Endodermal cell (in vitro differentiated cells): ENCODE measurements around the gene TNS3. TPM values are rescaled to one million over a fixed set of nuclear protein-coding genes. Genes with fewer than 3 reads are reported as not detected.

Experiments used
- DNase-seq: peaks from one replicate; pipeline ENCODE4 v3.0.0-alpha.2; 2017
- H3K27ac ChIP-seq: 2 replicates; pipeline ENCODE4 v1.5.1; 2013; ENCODE audit warnings: mild to moderate bottlenecking, low read depth, low read length, moderate library complexity
- H3K27me3 ChIP-seq: 2 replicates; pipeline ENCODE4 v1.6.1; 2013; ENCODE audit warnings: mild to moderate bottlenecking, low read length, moderate library complexity; ENCODE audit not compliant: insufficient read depth, control insufficient read depth, poor library complexity, severe bottlenecking
- H3K36me3 ChIP-seq: 2 replicates; pipeline ENCODE4 v1.7.0; 2013; ENCODE audit warnings: mild to moderate bottlenecking, low read length, moderate library complexity; ENCODE audit not compliant: control insufficient read depth, insufficient read depth
- H3K4me1 ChIP-seq: one replicate; pipeline ENCODE4 v1.7.0; 2013; ENCODE audit warnings: low read length; ENCODE audit not compliant: control insufficient read depth, insufficient read depth
- H3K4me3 ChIP-seq: 2 replicates; pipeline ENCODE4 v1.5.1; 2013; ENCODE audit warnings: mild to moderate bottlenecking, low read length, moderate library complexity
- H3K9ac ChIP-seq: 2 replicates; pipeline ENCODE4 v1.6.1; 2013; ENCODE audit warnings: mild to moderate bottlenecking, low read length, moderate library complexity; ENCODE audit not compliant: poor library complexity, severe bottlenecking; ENCODE audit errors: extremely low read depth
- H3K9me3 ChIP-seq: 2 replicates; pipeline ENCODE4 v1.6.1; 2013; ENCODE audit warnings: mild to moderate bottlenecking, low read length, moderate library complexity; ENCODE audit not compliant: control insufficient read depth
- H3K27ac Mint-ChIP-seq: 2 replicates; pipeline ENCODE4 v1.8.0; 2020; ENCODE audit warnings: mixed read lengths
- H3K27me3 Mint-ChIP-seq: 2 replicates; pipeline ENCODE4 v1.8.0; 2021; ENCODE audit warnings: mild to moderate bottlenecking, mixed read lengths; ENCODE audit not compliant: insufficient read depth
- H3K36me3 Mint-ChIP-seq: 2 replicates; pipeline ENCODE4 v1.8.0; 2020; ENCODE audit warnings: low read depth, mixed read lengths
- H3K4me1 Mint-ChIP-seq: 2 replicates; pipeline ENCODE4 v1.8.0; 2020; ENCODE audit warnings: mixed read lengths
- H3K4me3 Mint-ChIP-seq: 2 replicates; pipeline ENCODE4 v1.8.0; 2020; ENCODE audit warnings: mild to moderate bottlenecking, moderate library complexity, mixed read lengths
- H3K9me3 Mint-ChIP-seq: 2 replicates; pipeline ENCODE4 v1.8.0; 2020; ENCODE audit warnings: mild to moderate bottlenecking, mixed read lengths
- WGBS, 2 experiments: methylation state at CpG; one replicate each; pipeline versions ENCODE4 v1.1.5 to v1.1.7; 2013; ENCODE audit warnings: missing lambda C conversion rate in 2 of 2, mixed read lengths in 1 of 2; ENCODE audit not compliant: insufficient coverage in 1 of 2, insufficient read length in 1 of 2; 5-methylcytosine and 5-hydroxymethylcytosine counted together
- total RNA-seq, 2 donors: library from RNA; stranded (reverse); fragmentation: NEBNext Ultra II Directional in 1 of 2; extraction: Animal tissue kit (Norgen Biotek cat#: 25700) in 1 of 2; gene quantifications; 2 replicates in 1 of 2; 3 replicates in 1 of 2; pipeline ENCODE4 v1.2.1, GENCODE V29; 2021
- TF ChIP-seq, protein P1 (sequence below): fragments of 200-600 bp; sonication (generic); conservative IDR thresholded peaks from 2 replicates; pipeline ENCODE4 v1.5.0; 2021; ENCODE audit warnings: antibody characterized with exemption, mild to moderate bottlenecking

Gene TNS3
- total RNA-seq, 2 donors from 2014 or later, result 33.8 to 38.5 TPM

DNA sequence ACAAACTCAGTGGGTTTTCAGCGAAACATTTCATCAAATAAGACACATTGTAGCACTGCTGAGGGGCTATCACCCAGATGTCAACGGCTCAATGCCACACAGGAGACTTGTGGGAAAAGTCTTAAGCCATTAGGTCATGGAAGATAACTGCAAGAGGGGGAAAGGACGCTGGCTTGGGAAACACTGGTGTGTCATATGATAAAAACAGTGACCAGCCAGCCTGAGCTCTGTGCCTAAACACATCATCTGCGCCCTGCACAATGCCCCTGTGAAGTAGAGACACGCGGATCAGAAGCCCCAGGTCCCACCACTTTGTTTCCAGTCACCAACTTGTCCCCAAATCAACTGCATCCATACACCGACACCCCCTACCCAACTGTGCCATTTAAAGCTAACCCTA is 116.7 kb downstream of the TNS3 start:
- H3K36me3 Mint-ChIP-seq, result peaks cover 5% of the 10 kb centered on the region
- no peak overlapping the region for H3K4me3 Mint-ChIP-seq
- Histone ChIP-seq H3K27ac (no peak overlapping the region), H3K36me3 (no peaks in the 10 kb centered on the region), H3K9me3 (no peaks in the 10 kb centered on the region), H3K4me3 (no peak overlapping the region), H3K4me1 (no peaks in the 10 kb centered on the region), H3K27me3 (no peaks in the 10 kb centered on the region), H3K9ac (no peak overlapping the region)
- no peak for DNase-seq
- H3K4me1 Mint-ChIP-seq, result peaks cover 13% of the 10 kb centered on the region
- H3K9me3 Mint-ChIP-seq, result no peaks in the 10 kb centered on the region
- 90 to 93% methylated on average over 7 of the region's 7 CpGs for WGBS, 2 experiments
- no peaks in the 10 kb centered on the region for H3K27me3 Mint-ChIP-seq
- TF ChIP-seq, protein P1, sequence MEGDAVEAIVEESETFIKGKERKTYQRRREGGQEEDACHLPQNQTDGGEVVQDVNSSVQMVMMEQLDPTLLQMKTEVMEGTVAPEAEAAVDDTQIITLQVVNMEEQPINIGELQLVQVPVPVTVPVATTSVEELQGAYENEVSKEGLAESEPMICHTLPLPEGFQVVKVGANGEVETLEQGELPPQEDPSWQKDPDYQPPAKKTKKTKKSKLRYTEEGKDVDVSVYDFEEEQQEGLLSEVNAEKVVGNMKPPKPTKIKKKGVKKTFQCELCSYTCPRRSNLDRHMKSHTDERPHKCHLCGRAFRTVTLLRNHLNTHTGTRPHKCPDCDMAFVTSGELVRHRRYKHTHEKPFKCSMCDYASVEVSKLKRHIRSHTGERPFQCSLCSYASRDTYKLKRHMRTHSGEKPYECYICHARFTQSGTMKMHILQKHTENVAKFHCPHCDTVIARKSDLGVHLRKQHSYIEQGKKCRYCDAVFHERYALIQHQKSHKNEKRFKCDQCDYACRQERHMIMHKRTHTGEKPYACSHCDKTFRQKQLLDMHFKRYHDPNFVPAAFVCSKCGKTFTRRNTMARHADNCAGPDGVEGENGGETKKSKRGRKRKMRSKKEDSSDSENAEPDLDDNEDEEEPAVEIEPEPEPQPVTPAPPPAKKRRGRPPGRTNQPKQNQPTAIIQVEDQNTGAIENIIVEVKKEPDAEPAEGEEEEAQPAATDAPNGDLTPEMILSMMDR, result no peak
- no peak overlapping the region for H3K27ac Mint-ChIP-seq

GRCh38 chr7:47464266-47464665 is 117.6 kb downstream of the TNS3 start:
- Histone ChIP-seq H3K36me3 (no peaks in the 10 kb centered on the region), H3K27ac (no peak overlapping the region), H3K27me3 (no peaks in the 10 kb centered on the region), H3K9ac (no peak overlapping the region), H3K4me3 (no peak overlapping the region), H3K9me3 (no peaks in the 10 kb centered on the region), H3K4me1 (no peaks in the 10 kb centered on the region)
- DNase-seq, result no peak
- H3K9me3 Mint-ChIP-seq, result no peaks in the 10 kb centered on the region
- H3K27me3 Mint-ChIP-seq, result no peaks in the 10 kb centered on the region
- no peak overlapping the region for H3K27ac Mint-ChIP-seq
- H3K4me1 Mint-ChIP-seq, result peaks cover 10% of the 10 kb centered on the region
- peaks cover 5% of the 10 kb centered on the region for H3K36me3 Mint-ChIP-seq
- TF ChIP-seq, protein P1, result no peak
- 93 to 98% methylated on average over 9 of the region's 9 CpGs for WGBS, 2 experiments
- no peak overlapping the region for H3K4me3 Mint-ChIP-seq

DNA sequence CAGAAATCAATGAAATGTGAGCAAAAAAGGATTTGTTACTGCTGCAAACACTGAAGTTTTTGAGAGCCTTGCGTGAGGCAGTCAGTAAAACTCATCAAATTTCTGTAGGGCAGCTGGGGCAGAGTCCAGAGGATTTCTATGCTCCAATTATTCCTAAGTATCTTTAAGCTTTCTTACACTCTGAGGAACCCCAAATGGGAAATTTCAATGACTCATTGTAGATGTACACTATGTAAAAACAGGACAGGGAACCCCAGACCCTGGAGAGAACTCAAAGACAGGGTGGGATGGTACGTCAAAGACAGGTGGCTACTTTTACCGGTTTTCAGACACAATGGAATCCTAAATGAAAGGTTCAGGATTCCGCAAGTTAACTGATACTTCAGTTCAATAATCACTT is 120.2 kb downstream of the TNS3 start:
- H3K9me3 Mint-ChIP-seq, result no peaks in the 10 kb centered on the region
- H3K4me3 Mint-ChIP-seq, result no peak overlapping the region
- WGBS, 2 experiments, result 94 to 98% methylated on average over 4 of the region's 4 CpGs
- TF ChIP-seq, protein P1, result no peak
- H3K36me3 ChIP-seq, result no peaks in the 10 kb centered on the region
- no peaks in the 10 kb centered on the region for H3K27me3 ChIP-seq
- no peaks in the 10 kb centered on the region for H3K27me3 Mint-ChIP-seq
- H3K4me3 ChIP-seq, result no peak overlapping the region
- H3K27ac ChIP-seq, result no peak overlapping the region
- H3K4me1 ChIP-seq, result no peaks in the 10 kb centered on the region
- H3K27ac Mint-ChIP-seq, result no peak overlapping the region
- H3K9ac ChIP-seq, result no peak overlapping the region
- DNase-seq, result no peak
- H3K36me3 Mint-ChIP-seq, result peaks cover 5% of the 10 kb centered on the region
- no peaks in the 10 kb centered on the region for H3K9me3 ChIP-seq
- H3K4me1 Mint-ChIP-seq, result peaks cover 4% of the 10 kb centered on the region
